ENCODE data around the gene EOMES.

Gene EOMES

DNA sequence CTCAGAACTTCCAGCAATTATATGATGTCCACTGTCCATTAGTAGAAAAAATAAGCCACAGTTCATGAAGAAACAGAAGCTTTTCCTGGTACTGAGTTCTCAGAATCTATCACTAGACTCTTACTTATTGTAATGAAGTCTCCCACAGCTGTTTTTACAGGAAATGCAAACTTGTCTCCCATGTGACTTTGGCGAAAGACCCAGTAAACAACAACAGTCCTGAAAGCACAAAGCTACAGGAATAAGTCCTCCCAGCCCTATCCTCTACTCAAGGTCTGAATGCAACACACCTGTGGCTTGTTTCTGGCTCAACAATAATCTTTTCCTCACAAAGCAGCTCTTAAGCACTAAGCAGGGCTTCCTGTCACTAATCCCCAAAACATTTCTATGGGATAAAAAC is 55.9 kb downstream of the EOMES start:
- TF ChIP-seq, protein P1, sequence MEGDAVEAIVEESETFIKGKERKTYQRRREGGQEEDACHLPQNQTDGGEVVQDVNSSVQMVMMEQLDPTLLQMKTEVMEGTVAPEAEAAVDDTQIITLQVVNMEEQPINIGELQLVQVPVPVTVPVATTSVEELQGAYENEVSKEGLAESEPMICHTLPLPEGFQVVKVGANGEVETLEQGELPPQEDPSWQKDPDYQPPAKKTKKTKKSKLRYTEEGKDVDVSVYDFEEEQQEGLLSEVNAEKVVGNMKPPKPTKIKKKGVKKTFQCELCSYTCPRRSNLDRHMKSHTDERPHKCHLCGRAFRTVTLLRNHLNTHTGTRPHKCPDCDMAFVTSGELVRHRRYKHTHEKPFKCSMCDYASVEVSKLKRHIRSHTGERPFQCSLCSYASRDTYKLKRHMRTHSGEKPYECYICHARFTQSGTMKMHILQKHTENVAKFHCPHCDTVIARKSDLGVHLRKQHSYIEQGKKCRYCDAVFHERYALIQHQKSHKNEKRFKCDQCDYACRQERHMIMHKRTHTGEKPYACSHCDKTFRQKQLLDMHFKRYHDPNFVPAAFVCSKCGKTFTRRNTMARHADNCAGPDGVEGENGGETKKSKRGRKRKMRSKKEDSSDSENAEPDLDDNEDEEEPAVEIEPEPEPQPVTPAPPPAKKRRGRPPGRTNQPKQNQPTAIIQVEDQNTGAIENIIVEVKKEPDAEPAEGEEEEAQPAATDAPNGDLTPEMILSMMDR (conservative IDR thresholded peaks at IDR 0.05; ENCODE audit: control insufficient read depth, insufficient read depth, low read depth, low read length), result no peak
- H3K4me3 ChIP-seq (ENCODE audit: control insufficient read depth, low read depth, low read length), result no peak overlapping the region
- no peak for DNase-seq (ENCODE audit: low read depth)

All from fibroblast of mammary gland (primary cell).